NCI-H748 (cell line): ENCODE data around the gene DCLRE1B.

Experiments used
- DNase-seq: peaks from one replicate; lab custom pipeline; 2025; ENCODE audit not compliant: unreplicated experiment; lab: John Stamatoyannopoulos, UW

Gene DCLRE1B

GRCh38 chr1:113904674-113905434 is at the start of gene DCLRE1B, which contains the start of gene AP4B1:
DCLRE1B (plus strand) TSS chr1:113905326; CDS start chr1:113905587, 261 bp downstream.
AP4B1 (minus strand) TSS chr1:113904799; CDS start chr1:113904717, 82 bp downstream.
- DNase-seq, result peak; percentile 100

DNA sequence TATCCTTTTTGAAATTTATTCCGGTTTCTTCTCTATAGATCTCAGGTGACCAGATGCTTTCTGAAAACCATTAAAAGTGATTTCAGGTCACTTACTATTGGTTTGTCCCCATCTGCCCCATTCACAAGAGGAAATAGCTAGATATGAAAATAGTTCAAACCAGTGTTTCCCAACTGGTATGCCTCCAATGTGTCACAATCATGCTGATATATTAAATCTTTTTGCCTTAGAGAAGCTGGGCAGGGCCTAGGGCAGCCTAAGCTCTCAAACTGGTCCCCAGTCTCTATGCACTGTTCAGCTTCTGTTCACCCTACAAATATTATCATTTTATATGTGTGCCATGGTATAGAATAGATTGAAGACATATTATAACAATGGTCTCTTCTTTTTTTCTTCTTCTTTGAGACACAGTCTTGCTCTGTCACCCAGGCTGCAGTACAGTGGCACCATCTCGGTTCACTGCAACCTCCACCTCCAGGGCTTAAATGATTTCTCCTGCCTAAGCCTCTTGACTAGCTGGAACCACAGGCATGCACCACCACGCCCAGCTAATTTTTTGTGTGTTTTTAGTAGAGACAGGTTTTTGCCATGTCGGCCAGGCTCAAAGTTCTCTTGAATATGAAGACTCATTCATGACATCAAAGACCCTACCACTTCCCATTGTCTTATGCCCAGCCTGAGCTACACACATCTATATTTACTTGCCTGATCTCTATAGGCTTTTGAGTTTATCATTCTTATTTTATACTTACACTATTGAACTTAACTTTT is 49.3 kb upstream of the DCLRE1B start:
- no peak for DNase-seq

DNA sequence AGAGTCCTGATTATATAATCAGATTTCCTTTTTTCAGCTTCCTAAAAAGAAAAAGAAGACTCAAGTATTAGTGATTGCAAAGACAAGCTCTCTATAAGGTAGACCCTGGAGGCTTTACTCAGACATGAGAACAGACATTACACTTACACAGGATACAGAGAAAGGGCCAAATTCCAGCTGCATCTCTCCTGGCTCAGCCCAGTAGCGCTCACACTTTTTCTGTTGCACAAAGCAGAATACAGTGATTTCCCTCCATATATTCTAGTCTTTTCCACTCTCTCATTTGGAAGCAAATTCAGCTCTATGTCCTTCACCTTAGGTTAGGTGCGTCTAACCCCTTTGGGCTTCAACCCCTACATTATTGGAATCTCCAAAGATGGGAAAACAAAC is 48.7 kb upstream of the DCLRE1B start:
- no peak for DNase-seq

DNA sequence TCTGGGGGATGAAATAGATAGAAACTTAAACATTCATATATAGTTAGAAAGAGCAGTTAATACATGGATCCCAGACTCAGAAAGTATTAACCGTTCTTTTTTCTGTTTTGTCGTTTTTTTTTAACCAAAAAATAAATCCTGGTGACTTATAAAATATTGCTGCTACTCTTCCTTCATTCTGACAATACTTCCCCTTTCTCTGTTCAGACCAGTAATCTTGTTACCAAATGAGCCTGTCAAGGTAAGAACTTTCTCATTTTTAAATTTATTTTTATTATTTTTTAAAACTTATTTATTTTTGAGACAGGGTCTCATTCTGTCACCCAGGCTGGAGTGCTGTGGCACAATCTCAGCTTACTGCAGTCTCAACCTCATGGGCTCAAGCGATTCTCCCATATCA is 47.4 kb upstream of the DCLRE1B start:
- DNase-seq, result no peak

GRCh38 chr1:113858418-113858817 is 46.7 kb upstream of the DCLRE1B start:
- no peak for DNase-seq

- no peak for DNase-seq
These were observed 46.1 kb upstream of the DCLRE1B start for GRCh38 chr1:113858982-113859381.

- no peak for DNase-seq
These were observed 45.5 kb upstream of the DCLRE1B start for GRCh38 chr1:113859478-113860175.

GRCh38 chr1:113860891-113861290 is 44.2 kb upstream of the DCLRE1B start:
- no peak for DNase-seq

DNA sequence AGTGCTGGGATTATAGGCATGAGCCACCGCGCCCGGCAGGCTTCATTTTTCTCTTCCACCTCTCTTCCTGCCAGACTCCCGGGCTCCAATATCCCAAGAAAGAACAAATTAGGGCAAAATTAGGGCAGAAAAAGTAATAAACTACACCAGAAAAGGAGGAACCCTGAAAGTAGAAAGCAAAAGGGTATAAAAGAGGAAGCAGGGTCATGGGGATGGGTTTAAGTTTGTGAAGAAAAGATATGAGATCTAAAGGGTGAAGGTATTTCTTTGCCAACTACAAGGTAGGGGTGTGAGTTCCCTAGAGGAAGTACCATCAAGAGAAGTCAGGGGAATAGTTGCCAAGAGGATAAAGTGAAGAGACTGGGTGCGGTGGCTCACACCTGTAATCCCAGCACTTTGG is 43.5 kb upstream of the DCLRE1B start:
- DNase-seq, result no peak

DNA sequence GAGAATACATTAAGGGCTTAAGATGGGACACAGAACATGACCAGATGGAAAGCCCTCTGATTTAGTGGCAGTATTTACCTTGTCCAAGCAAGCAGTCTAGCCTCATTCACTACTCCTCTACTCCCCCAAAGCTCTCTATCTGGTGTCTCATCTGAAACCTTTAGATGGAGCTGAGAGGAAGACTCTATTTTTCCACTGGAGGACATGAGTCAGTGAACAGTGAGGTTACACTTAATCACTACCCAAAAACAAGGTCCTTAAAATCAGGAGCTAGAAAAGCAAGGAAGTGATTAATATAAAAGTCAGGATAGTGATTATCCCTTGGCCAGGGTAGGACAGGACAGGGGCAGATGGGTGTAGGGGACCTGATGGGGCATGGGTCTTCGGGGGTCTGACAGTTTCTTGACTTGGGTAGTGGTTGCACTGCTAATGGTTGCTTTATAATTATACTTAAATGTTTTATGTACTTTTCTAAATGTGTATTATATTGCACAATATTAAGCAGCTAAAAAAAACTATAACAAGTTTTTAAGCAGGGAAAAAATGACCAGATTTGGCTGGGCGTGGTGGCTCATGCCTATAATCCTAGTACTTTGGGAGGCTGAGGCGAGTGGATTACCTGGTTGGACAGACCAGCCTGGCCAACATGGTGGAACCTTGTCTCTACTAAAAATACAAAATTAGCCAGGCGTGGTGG is 36.6 kb upstream of the DCLRE1B start:
- DNase-seq, result no peak

DNA sequence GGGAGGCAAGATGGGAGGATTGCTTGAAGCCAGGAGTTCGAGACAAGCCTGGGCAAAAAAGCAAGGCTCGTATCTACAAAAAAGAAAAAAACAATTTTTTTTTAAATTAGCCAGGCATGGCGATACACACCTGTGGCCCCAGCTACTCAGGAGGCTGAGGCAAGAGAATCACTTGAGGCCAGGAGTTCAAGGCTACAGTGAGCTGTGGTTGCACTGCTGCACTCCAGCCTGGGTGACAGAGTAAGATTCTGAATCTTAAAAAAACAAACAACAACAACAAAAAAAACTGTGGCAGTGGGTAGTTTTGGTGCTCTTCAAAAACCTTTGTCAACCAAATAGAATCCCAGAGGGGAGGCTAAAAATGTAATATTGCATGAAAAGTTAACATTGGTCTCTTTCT is 34.3 kb upstream of the DCLRE1B start:
- DNase-seq, result no peak

DNA sequence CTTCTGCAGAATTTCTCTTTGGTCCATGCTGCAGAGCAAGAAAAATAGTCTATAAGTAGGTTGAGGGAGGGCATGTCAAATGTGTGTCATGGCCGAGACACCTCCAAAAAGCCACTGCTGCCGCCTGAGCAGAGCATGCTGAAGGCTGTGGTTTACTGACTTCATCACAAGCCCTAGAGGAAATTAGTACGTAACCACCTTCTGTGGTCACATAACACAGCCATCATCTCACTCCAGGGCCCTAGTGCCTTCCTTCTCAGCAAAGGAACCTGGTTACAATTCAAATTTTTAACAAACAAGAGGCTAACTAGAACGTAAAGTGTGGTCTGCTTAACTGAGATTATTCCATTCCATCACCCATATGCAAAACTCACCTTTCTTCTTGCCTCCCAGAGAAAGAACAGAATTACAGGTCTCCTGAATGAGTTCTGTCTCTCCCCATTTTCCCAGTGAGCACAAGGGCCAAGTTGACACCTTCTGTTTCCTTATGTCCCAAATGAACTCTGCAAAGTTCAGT is 33.5 kb upstream of the DCLRE1B start, which contains the start of gene PTPN22:
PTPN22 (minus strand) TSS at position 116 of the 517 bp plus-strand sequence.
- no peak for DNase-seq

- DNase-seq, result no peak
These were observed 32.7 kb upstream of the DCLRE1B start for GRCh38 chr1:113872219-113872935.

DNA sequence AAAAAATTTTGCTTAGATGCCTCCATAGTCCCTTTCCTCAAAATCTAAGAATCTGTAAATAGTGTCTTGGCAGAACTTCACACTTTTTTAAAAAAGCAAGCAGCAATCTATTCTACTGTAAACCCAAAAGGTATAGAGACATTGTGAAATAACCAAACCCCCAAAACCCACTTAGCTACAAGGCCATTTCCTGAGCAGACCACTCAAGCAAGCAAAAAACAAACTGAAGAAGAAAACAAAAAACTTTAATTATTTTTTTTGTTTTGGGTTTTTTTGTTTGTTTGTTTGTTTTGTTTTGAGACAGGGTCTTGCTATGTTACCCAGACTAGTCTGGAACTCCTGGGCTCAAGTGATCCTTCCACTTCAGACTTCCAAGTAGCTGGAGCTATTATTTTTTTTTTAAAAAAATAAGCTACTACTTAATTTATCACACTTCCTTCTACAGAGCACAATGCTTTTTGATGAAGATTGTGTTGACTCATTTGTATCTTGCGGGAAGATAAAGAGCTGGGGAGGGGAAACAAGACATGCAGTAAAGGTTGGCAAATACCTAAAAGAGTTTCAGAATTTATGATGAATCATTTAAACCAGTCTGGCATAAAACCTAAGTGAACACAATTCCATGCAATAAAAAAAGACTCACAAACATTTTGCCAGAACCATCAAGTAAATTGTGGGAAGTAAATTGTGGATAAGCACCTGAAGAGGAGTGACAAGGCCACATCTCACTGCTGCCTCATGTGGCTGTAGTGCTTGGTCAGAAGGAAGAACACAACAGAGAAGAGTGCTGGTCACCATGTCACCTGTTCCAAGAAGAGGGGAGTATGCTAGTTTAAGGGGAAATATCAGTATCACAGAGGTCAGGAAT is 30.9 kb upstream of the DCLRE1B start:
- DNase-seq, result peak; percentile 7

GRCh38 chr1:113875714-113876113 is 29.4 kb upstream of the DCLRE1B start:
- DNase-seq, result no peak

GRCh38 chr1:113876176-113876575 is 28.9 kb upstream of the DCLRE1B start:
- DNase-seq, result no peak

GRCh38 chr1:113879739-113880038 is 25.4 kb upstream of the DCLRE1B start:
- DNase-seq, result no peak

DNA sequence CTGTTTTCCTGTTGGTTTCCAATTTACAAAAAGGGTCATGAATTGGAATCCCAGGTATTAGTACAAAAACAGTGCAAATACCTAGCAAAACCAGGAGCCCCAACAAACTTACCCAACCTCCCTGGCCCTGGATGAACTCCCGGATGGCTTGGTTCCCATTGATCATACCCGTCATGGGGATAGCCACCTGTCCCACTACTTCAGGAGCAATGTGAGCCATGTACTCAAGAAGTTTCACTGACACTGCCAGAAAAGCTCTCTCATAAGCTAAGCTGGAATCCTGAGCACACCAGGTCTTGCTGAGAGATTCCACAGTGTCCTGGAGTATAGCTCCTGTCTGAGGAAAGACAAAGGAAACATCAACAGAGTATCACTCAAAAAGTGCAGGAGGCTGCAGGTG is 23.5 kb upstream of the DCLRE1B start:
- no peak for DNase-seq
